Spleen (tissue), 11 donors: ENCODE measurements around the gene ARHGEF40. TPM values are rescaled to one million over a fixed set of nuclear protein-coding genes. Genes with fewer than 3 reads are reported as not detected.

Experiments
- DNase-seq: peaks from one replicate; pipeline ENCODE4 v3.0.0-alpha.2; 2020
- H3K27ac ChIP-seq, 8 donors: fragments of 200-600 bp; sonication (generic) in 7 of 8; 1 replicate in 4 of 8; 2 replicates in 4 of 8; pipeline versions ENCODE4 v1.5.0 to v1.8.0; 2016 to 2021; ENCODE audit warnings: inconsistent platforms in 4 of 8, mild to moderate bottlenecking in 4 of 8, moderate library complexity in 1 of 8
- H3K27me3 ChIP-seq, 7 donors: fragments of 200-600 bp; sonication (generic) in 6 of 7; replicated peaks in 1 of 7; 1 replicate in 4 of 7; 2 replicates in 3 of 7; pipeline versions ENCODE4 v1.5.0 to v1.8.0; 2016 to 2021; ENCODE audit warnings: inconsistent platforms in 3 of 7, mild to moderate bottlenecking in 1 of 7
- H3K36me3 ChIP-seq, 6 donors: fragments of 200-600 bp; sonication (generic) in 5 of 6; 1 replicate in 4 of 6; 2 replicates in 2 of 6; pipeline versions ENCODE4 v1.5.0 to v1.8.0; 2016 to 2021; ENCODE audit warnings: inconsistent platforms in 2 of 6
- H3K4me1 ChIP-seq, 6 donors: fragments of 200-600 bp; sonication (generic) in 5 of 6; 1 replicate in 3 of 6; 2 replicates in 3 of 6; pipeline versions ENCODE4 v1.5.0 to v1.8.0; 2016 to 2021; ENCODE audit warnings: inconsistent platforms in 3 of 6
- H3K4me3 ChIP-seq, 8 donors: fragments of 200-600 bp; sonication (generic) in 7 of 8; 1 replicate in 4 of 8; 2 replicates in 4 of 8; pipeline versions ENCODE4 v1.5.0 to v1.8.0; 2016 to 2021; ENCODE audit warnings: inconsistent platforms in 4 of 8, mild to moderate bottlenecking in 4 of 8, moderate library complexity in 2 of 8
- H3K9me3 ChIP-seq, 8 donors: fragments of 200-600 bp; sonication (generic) in 7 of 8; 1 replicate in 4 of 8; 2 replicates in 4 of 8; pipeline versions ENCODE4 v1.5.0 to v1.8.0; 2016 to 2021; ENCODE audit warnings: inconsistent platforms in 4 of 8
- POLR2A ChIP-seq, 3 donors: fragments of 450-650 bp; IDR thresholded peaks; one replicate each; pipeline ENCODE4 v1.5.1; 2017; ENCODE audit warnings: antibody characterized with exemption in 3 of 3, mild to moderate bottlenecking in 1 of 3
- POLR2AphosphoS5 ChIP-seq, 3 donors: sonication (generic); formaldehyde crosslinking; IDR thresholded peaks; one replicate each; pipeline ENCODE4 v1.5.1; 2017; ENCODE audit warnings: antibody characterized with exemption in 3 of 3
- WGBS, 5 donors: extraction: QIAGEN DNeasy Blood & Tissue Kit in 3 of 5; methylation state at CpG; one replicate each; pipeline versions ENCODE4 v1.1.5 to v1.1.7; 2013 to 2018; 5-methylcytosine and 5-hydroxymethylcytosine counted together
- intact Hi-C: fragments of 100-400 bp; cut with DNase I; formaldehyde crosslinking; loops from one replicate; pipeline ENCODE4 v1.15.0; 2023; ENCODE audit warnings: low total_unique reads
- polyA plus RNA-seq, 3 donors: library from polyadenylated mRNA; stranded (reverse); fragments of 200-250 nt; gene quantifications; one replicate each; pipeline ENCODE4 v1.2.1, GENCODE V29; 2013
- total RNA-seq, 7 donors: library from RNA; depleted of rRNA in 3 of 7; stranded (reverse); fragments of >200 nt in 3 of 7; fragmentation: NEBNext Ultra II Directional in 4 of 7; extraction: Animal tissue kit (Norgen Biotek cat#: 25700) in 4 of 7; gene quantifications; one replicate each; pipeline versions ENCODE4 v1.1.0 to v1.2.1, GENCODE V29; 2016 to 2021
- TF ChIP-seq, protein P1 (sequence below), 11 experiments: fragments of 200-600 bp in 7 of 11; fragments of 450-650 bp in 4 of 11; sonication (generic) in 4 of 11; IDR thresholded peaks in 8 of 11; conservative IDR thresholded peaks in 3 of 11; 1 replicate in 7 of 11; 2 replicates in 4 of 11; pipeline versions ENCODE4 v1.4.0 to v1.8.0; 2016 to 2021; ENCODE audit warnings: antibody characterized with exemption in 11 of 11, inconsistent platforms in 4 of 11, mild to moderate bottlenecking in 1 of 11
- donor health status: healthy with polysubstance abuse.
- donor health status: DM: no; HTN: no; CAD: no; lungs with moderate emphysema.
- donor health status: DM: no; HTN: no; CAD: no.
- donor health status: Bipolar disorder and iron deficiency.
- donor health status: healthy.
- donor health status: DM: no; HTN: no; CAD: no.
- donor health status: DM: yes; HTN: yes; CAD: no.

ARHGEF40 gene
- total and polyA plus RNA-seq, 10 donors, result 9.8 to 151 (median 92.5) TPM

DNA sequence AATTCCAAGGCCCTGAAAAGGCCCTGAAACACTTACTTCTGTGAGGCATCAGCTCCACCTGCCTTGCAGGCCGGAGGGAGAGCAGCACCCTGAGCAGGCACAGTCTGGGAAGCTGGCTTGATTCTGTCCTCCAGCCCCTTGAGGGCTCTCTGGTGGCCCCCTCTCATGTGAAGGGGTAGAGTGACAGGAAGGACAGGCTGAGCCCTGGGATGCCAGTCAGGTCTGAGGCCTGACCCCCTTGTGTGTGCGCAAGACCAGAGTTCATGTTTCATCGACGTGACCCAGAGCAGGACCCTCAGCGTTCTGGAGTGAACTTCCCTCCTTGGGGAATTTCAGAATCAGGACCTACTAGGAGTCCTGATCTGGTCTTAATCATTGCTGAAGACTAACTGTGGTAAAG, 11.2 kb upstream of the ARHGEF40 start:
- no peak overlapping the region for H3K27ac ChIP-seq
- H3K9me3 ChIP-seq, result no peaks in the 10 kb centered on the region
- no peak overlapping the region for H3K4me3 ChIP-seq
- intact Hi-C loops, result no loop called here
- TF ChIP-seq, protein P1, sequence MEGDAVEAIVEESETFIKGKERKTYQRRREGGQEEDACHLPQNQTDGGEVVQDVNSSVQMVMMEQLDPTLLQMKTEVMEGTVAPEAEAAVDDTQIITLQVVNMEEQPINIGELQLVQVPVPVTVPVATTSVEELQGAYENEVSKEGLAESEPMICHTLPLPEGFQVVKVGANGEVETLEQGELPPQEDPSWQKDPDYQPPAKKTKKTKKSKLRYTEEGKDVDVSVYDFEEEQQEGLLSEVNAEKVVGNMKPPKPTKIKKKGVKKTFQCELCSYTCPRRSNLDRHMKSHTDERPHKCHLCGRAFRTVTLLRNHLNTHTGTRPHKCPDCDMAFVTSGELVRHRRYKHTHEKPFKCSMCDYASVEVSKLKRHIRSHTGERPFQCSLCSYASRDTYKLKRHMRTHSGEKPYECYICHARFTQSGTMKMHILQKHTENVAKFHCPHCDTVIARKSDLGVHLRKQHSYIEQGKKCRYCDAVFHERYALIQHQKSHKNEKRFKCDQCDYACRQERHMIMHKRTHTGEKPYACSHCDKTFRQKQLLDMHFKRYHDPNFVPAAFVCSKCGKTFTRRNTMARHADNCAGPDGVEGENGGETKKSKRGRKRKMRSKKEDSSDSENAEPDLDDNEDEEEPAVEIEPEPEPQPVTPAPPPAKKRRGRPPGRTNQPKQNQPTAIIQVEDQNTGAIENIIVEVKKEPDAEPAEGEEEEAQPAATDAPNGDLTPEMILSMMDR (IDR thresholded peaks at IDR 0.05 in 8 of 11, conservative IDR thresholded peaks at IDR 0.05 in 3 of 11), result no peak
- no peak for TF ChIP-seq POLR2A (IDR thresholded peaks at IDR 0.05)
- no peak for TF ChIP-seq POLR2AphosphoS5 (IDR thresholded peaks at IDR 0.05)
- H3K36me3 ChIP-seq, result no peaks in the 10 kb centered on the region
- peaks cover 0 to 48% (median 27%) of the 10 kb centered on the region in 6 donors for H3K4me1 ChIP-seq
- DNase-seq, result no peak
- no peaks in the 10 kb centered on the region for H3K27me3 ChIP-seq
- WGBS, 5 donors, result 85 to 92% (median 89%) methylated on average over 4 to 5 of the region's 5 CpGs

DNA sequence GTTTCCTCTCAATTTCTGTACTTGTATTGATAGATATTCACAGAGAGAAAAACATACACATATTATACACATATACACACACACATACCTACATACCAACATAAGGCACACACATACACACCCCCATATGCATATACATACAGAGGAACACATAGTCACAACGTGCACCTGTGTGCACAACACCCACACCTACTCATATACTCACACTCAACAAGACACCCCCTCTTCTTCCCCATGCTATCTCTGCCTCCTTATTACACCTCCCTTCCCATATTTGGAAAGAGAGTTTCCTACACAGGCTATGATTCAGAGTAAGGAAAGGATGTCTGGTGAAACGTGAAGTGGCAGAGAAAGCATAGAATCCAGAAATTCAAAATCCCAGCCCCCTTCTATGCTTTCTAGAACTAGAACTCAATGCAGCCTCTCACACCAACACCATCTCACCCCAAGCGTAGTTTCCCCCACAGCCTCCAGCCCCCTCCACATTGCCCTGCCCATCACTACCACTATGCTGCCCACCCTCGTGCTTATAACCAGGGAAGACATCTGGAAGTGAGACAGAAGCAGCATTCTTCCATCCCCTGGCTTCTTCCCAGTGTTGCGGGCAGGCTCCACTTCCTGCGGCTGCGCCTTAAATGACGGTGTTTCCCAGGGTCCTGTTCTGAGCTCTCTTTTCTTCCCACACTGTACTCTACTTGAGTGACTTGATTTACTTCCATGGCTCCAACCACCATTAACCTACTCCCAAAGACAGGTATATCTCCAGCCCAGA, 10.1 kb upstream of the ARHGEF40 start:
- H3K4me1 ChIP-seq, result peaks cover 0 to 46% (median 25%) of the 10 kb centered on the region in 6 donors
- no peaks in the 10 kb centered on the region for H3K36me3 ChIP-seq
- no peak overlapping the region for H3K27ac ChIP-seq
- 70 to 84% (median 77%) methylated on average over 8 of the region's 8 CpGs for WGBS, 5 donors
- no peak overlapping the region for H3K4me3 ChIP-seq
- no peak for TF ChIP-seq POLR2AphosphoS5 (IDR thresholded peaks at IDR 0.05)
- TF ChIP-seq, protein P1 (IDR thresholded peaks at IDR 0.05 in 8 of 11, conservative IDR thresholded peaks at IDR 0.05 in 3 of 11), result no peak
- intact Hi-C loops, result no loop called here
- H3K9me3 ChIP-seq, result no peaks in the 10 kb centered on the region
- no peak for DNase-seq
- peaks cover 0 to 10% (median 0%) of the 10 kb centered on the region in 7 donors for H3K27me3 ChIP-seq

- H3K27ac ChIP-seq, result no peak overlapping the region
- DNase-seq, result no peak
- TF ChIP-seq POLR2AphosphoS5 (IDR thresholded peaks at IDR 0.05), result no peak
- TF ChIP-seq POLR2A (IDR thresholded peaks at IDR 0.05), result no peak
- TF ChIP-seq, protein P1 (IDR thresholded peaks at IDR 0.05 in 8 of 11, conservative IDR thresholded peaks at IDR 0.05 in 3 of 11), result no peak
- H3K36me3 ChIP-seq, result no peaks in the 10 kb centered on the region
- peaks cover 0 to 38% (median 22%) of the 10 kb centered on the region in 6 donors for H3K4me1 ChIP-seq
- no peaks in the 10 kb centered on the region for H3K9me3 ChIP-seq
- intact Hi-C loops, result no loop called here
- 76 to 91% (median 86%) methylated on average over 13 of the region's 13 CpGs for WGBS, 5 donors
- peaks cover 0 to 10% (median 0%) of the 10 kb centered on the region in 7 donors for H3K27me3 ChIP-seq
- no peak overlapping the region for H3K4me3 ChIP-seq
Measured at GRCh38 chr14:21060614-21061346, 9.3 kb upstream of the ARHGEF40 start.

GRCh38 chr14:21061347-21061668, 8.8 kb upstream of the ARHGEF40 start:
- WGBS, 5 donors, result 79 to 94% (median 81%) methylated on average over 3 of the region's 3 CpGs
- H3K36me3 ChIP-seq, result no peaks in the 10 kb centered on the region
- DNase-seq, result no peak

More at GRCh38 chr14:21061347-21061668, 8.8 kb upstream of the ARHGEF40 start:
- Histone ChIP-seq H3K9me3 (no peaks in the 10 kb centered on the region), H3K27ac (no peak overlapping the region), H3K4me3 (no peak overlapping the region), H3K4me1 (peaks cover 0 to 33% (median 19%) of the 10 kb centered on the region in 6 donors), H3K27me3 (peaks cover 0 to 14% (median 0%) of the 10 kb centered on the region in 7 donors)
- TF ChIP-seq, protein P1 (IDR thresholded peaks at IDR 0.05 in 8 of 11, conservative IDR thresholded peaks at IDR 0.05 in 3 of 11), result no peak
- intact Hi-C loops, result no loop called here
